GM18907 (cell line): Measurements from ENCODE around the gene DNAJC28.

Experiments used
- ATAC-seq: cut with Tn5 transposase; IDR thresholded peaks from one replicate; pipeline ENCODE4 v1.9.1; 2021; ENCODE audit warnings: mild to moderate bottlenecking, moderate library complexity; ENCODE audit not compliant: unreplicated experiment

The DNAJC28 gene

DNA sequence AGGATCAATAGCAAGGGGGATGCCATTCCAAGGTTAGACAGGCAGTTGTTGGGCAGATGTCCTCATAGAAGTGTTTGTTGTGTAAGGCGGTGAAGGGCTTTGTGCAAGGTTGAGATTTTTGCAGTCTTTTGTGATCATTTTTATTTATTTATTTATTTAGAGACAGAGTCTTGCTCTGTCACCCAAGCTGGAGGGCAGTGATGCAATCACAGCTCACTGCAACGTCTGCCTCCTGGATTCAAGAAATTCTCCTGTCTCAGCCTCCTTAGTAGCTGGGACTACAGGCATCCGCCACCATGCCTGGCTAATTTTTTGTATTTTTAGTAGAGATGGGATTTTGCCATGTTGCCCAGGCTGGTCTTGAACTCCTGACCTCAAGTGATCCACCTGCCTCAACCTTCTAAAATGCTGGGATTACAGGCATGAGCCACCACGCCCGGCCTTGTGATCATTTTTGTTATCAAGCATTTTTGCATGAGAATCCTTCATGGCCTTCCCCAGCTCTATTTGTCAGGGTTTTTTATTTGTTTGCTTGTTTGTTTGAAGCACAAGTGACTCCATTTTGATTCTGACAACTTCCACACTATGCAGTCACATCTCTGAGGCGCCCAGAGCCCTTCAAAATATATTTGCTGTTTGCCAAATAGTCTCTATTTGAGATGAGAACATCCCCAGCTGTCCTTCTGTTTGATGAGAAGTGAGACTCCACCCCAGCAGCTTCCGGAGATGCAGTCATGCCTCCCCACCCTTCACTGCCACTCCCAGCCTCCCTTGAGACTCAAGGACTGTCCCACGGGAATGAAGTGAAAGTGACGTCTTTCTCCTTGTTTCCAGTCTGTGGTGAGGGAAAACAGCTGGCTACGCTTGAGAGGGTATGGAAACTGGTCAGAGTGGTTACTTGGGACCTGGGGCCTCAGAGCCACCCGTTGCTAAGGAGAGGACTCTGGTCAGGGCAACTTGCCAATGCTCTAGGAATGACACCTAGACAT is 49.7 kb downstream of the DNAJC28 start:
- ATAC-seq: peak; percentile 64
